SK-N-SH treated with all-trans-retinoic acid at 6 μM for 48 hours (cell line): ENCODE measurements around the gene NOL11.
"Not testable (repeated sequence)": the region's sequence is repeated elsewhere in the genome, so short reads cannot be mapped to it uniquely, and the experiment has no call there.

Source experiments
- ATAC-seq: fragments of 200-7000 bp; cut with Tn5 transposase; 3 replicates; pipeline ENCODE4 v1.9.1; 2020; ENCODE audit warnings: mild to moderate bottlenecking, moderate library complexity
- ARNTL ChIP-seq: fragments of 450-650 bp; formaldehyde crosslinking; IDR thresholded peaks from 2 replicates; pipeline ENCODE4 v1.5.0; 2020; ENCODE audit warnings: low read depth, mild to moderate bottlenecking, moderate library complexity, borderline replicate concordance
- BACH2 ChIP-seq: fragments of 250-450 bp; sonication (Bioruptor Pico); IDR thresholded peaks from 2 replicates; pipeline ENCODE4 v1.9.0; 2021; ENCODE audit warnings: mild to moderate bottlenecking, borderline replicate concordance
- CREB5 ChIP-seq: fragments of 250-450 bp; sonication (Bioruptor Pico); IDR thresholded peaks from 2 replicates; pipeline ENCODE4 v1.5.1; 2020; ENCODE audit warnings: low read depth, mild to moderate bottlenecking, moderate library complexity
- CSDC2 ChIP-seq: fragments of 250-450 bp; sonication (Bioruptor Pico); IDR thresholded peaks from 2 replicates; pipeline ENCODE4 v1.5.0; 2020; ENCODE audit warnings: mild to moderate bottlenecking, moderate library complexity
- CSRNP3 ChIP-seq: fragments of 250-450 bp; sonication (Bioruptor Pico); IDR thresholded peaks from 2 replicates; pipeline ENCODE4 v1.5.1; 2021; ENCODE audit warnings: mild to moderate bottlenecking, moderate library complexity
- ESRRG ChIP-seq: fragments of 250-450 bp; sonication (Bioruptor Pico); IDR thresholded peaks from 2 replicates; pipeline ENCODE4 v1.6.1; 2021; ENCODE audit warnings: mild to moderate bottlenecking
- GLIS3 ChIP-seq: fragments of 250-450 bp; sonication (Bioruptor Pico); IDR thresholded peaks from 2 replicates; pipeline ENCODE4 v1.5.0; 2020; ENCODE audit warnings: mild to moderate bottlenecking, moderate library complexity
- ISL1 ChIP-seq: fragments of 250-450 bp; sonication (Bioruptor Pico); IDR thresholded peaks from 2 replicates; pipeline ENCODE4 v2.1.2; 2022; ENCODE audit warnings: mild to moderate bottlenecking, moderate library complexity
- OSR1 ChIP-seq: fragments of 250-450 bp; sonication (Bioruptor Pico); IDR thresholded peaks from 2 replicates; pipeline ENCODE4 v1.8.0; 2022; ENCODE audit warnings: moderate library complexity, mild to moderate bottlenecking, inconsistent platforms
- PATZ1 ChIP-seq: fragments of 250-450 bp; sonication (Bioruptor Pico); IDR thresholded peaks from 2 replicates; pipeline ENCODE4 v1.8.0; 2020; ENCODE audit warnings: mild to moderate bottlenecking, moderate library complexity, borderline replicate concordance
- PPARA ChIP-seq: fragments of 250-450 bp; sonication (Bioruptor Pico); IDR thresholded peaks from 2 replicates; pipeline ENCODE4 v1.5.0; 2020; ENCODE audit warnings: mild to moderate bottlenecking, borderline replicate concordance
- RARB ChIP-seq: fragments of 250-450 bp; sonication (Bioruptor Pico); IDR thresholded peaks from 2 replicates; pipeline ENCODE4 v1.8.0; 2021; ENCODE audit warnings: mild to moderate bottlenecking, moderate library complexity
- SNAI2 ChIP-seq: fragments of 250-450 bp; sonication (Bioruptor Pico); IDR thresholded peaks from 2 replicates; pipeline ENCODE4 v1.5.0; 2020; ENCODE audit warnings: mild to moderate bottlenecking, moderate library complexity
- TOX ChIP-seq: fragments of 250-450 bp; sonication (Bioruptor Pico); IDR thresholded peaks from 2 replicates; pipeline ENCODE4 v1.8.0; 2021; ENCODE audit warnings: mild to moderate bottlenecking, moderate library complexity, borderline replicate concordance
- TSHZ2 ChIP-seq: fragments of 250-450 bp; sonication (Bioruptor Pico); IDR thresholded peaks from 2 replicates; pipeline ENCODE4 v1.5.0; 2020; ENCODE audit warnings: mild to moderate bottlenecking, moderate library complexity
- ZC3H10 ChIP-seq: fragments of 250-450 bp; sonication (Bioruptor Pico); IDR thresholded peaks from 2 replicates; pipeline ENCODE4 v1.5.1; 2021; ENCODE audit warnings: mild to moderate bottlenecking, moderate library complexity
- ZFP3 ChIP-seq: fragments of 250-450 bp; sonication (Bioruptor Pico); IDR thresholded peaks from 2 replicates; pipeline ENCODE4 v1.5.0; 2020; ENCODE audit warnings: mild to moderate bottlenecking, moderate library complexity
- ZFP30 ChIP-seq: fragments of 450-650 bp; formaldehyde crosslinking; IDR thresholded peaks from 2 replicates; pipeline ENCODE4 v1.5.0; 2022; ENCODE audit warnings: mild to moderate bottlenecking, moderate library complexity
- ZNF565 ChIP-seq: fragments of 450-650 bp; formaldehyde crosslinking; conservative IDR thresholded peaks from 2 replicates; pipeline ENCODE4 v1.5.0; 2020; ENCODE audit warnings: low read depth, mild to moderate bottlenecking, moderate library complexity
- ZNF70 ChIP-seq: fragments of 450-650 bp; formaldehyde crosslinking; IDR thresholded peaks from 2 replicates; pipeline ENCODE4 v1.5.0; 2020; ENCODE audit warnings: mild to moderate bottlenecking, moderate library complexity
- ZNF8 ChIP-seq: fragments of 450-650 bp; formaldehyde crosslinking; IDR thresholded peaks from 2 replicates; pipeline ENCODE4 v1.5.0; 2020; ENCODE audit warnings: mild to moderate bottlenecking, moderate library complexity

NOL11 gene

GRCh38 chr17:67700037-67700724, 17.6 kb upstream of the NOL11 start:
- TF ChIP-seq PATZ1 (CRISPR knock-in tag) = no peak
- TF ChIP-seq ZNF70 (CRISPR knock-in tag) = no peak
- TF ChIP-seq ISL1 (CRISPR knock-in tag) = no peak
- no peak for TF ChIP-seq SNAI2 (CRISPR knock-in tag)
- no peak for TF ChIP-seq TSHZ2 (CRISPR knock-in tag)
- no peak for TF ChIP-seq GLIS3 (CRISPR knock-in tag)
- no peak for TF ChIP-seq ARNTL (CRISPR knock-in tag)
- TF ChIP-seq PPARA (CRISPR knock-in tag) = no peak
- no peak for TF ChIP-seq ZFP3 (CRISPR knock-in tag)
- TF ChIP-seq RARB (CRISPR knock-in tag) = no peak
- no peak for TF ChIP-seq CSDC2 (CRISPR knock-in tag)
- no peak for TF ChIP-seq CSRNP3
- no peak for TF ChIP-seq CREB5
- TF ChIP-seq ZNF8 (CRISPR knock-in tag) = no peak
- no peak for TF ChIP-seq ZNF565 (CRISPR knock-in tag)
- TF ChIP-seq OSR1 (CRISPR knock-in tag) = no peak
- no peak for TF ChIP-seq TOX (CRISPR knock-in tag)
- no peak for TF ChIP-seq ESRRG (CRISPR knock-in tag)
- TF ChIP-seq, all 23 proteins: peak for 0
- ATAC-seq = no peak

- ATAC-seq = no peak
- no peak for TF ChIP-seq ESRRG (CRISPR knock-in tag)
- no peak for TF ChIP-seq PPARA (CRISPR knock-in tag)
- TF ChIP-seq ZNF565 (CRISPR knock-in tag) = no peak
- TF ChIP-seq CSDC2 (CRISPR knock-in tag) = no peak
- TF ChIP-seq TSHZ2 (CRISPR knock-in tag) = no peak
- TF ChIP-seq ZC3H10 (CRISPR knock-in tag) = no peak
- TF ChIP-seq ZNF8 (CRISPR knock-in tag) = no peak
- TF ChIP-seq ZFP30 (CRISPR knock-in tag) = no peak
- TF ChIP-seq TOX (CRISPR knock-in tag) = no peak
- no peak for TF ChIP-seq BACH2 (CRISPR knock-in tag)
- TF ChIP-seq PATZ1 (CRISPR knock-in tag) = no peak
- TF ChIP-seq ZNF70 (CRISPR knock-in tag) = no peak
- no peak for TF ChIP-seq OSR1 (CRISPR knock-in tag)
- TF ChIP-seq SNAI2 (CRISPR knock-in tag) = no peak
- no peak for TF ChIP-seq ZFP3 (CRISPR knock-in tag)
- TF ChIP-seq ISL1 (CRISPR knock-in tag) = no peak
- no peak for TF ChIP-seq GLIS3 (CRISPR knock-in tag)
Observed at GRCh38 chr17:67700725-67701119, 17.0 kb upstream of the NOL11 start.

GRCh38 chr17:67702861-67703260, 14.9 kb upstream of the NOL11 start:
- not testable (repeated sequence) for ATAC-seq
